ENCODE data around the gene ZC3H7B. TPM values are rescaled to one million over a fixed set of nuclear protein-coding genes. Genes with fewer than 3 reads are reported as not detected.
"Not testable (repeated sequence)": the region's sequence is repeated elsewhere in the genome, so short reads cannot be mapped to it uniquely, and the experiment has no call there.

ZC3H7B gene
- total and polyA plus RNA-seq, 2 donors from 2014 or later: 28.3 to 68.6 TPM

DNA sequence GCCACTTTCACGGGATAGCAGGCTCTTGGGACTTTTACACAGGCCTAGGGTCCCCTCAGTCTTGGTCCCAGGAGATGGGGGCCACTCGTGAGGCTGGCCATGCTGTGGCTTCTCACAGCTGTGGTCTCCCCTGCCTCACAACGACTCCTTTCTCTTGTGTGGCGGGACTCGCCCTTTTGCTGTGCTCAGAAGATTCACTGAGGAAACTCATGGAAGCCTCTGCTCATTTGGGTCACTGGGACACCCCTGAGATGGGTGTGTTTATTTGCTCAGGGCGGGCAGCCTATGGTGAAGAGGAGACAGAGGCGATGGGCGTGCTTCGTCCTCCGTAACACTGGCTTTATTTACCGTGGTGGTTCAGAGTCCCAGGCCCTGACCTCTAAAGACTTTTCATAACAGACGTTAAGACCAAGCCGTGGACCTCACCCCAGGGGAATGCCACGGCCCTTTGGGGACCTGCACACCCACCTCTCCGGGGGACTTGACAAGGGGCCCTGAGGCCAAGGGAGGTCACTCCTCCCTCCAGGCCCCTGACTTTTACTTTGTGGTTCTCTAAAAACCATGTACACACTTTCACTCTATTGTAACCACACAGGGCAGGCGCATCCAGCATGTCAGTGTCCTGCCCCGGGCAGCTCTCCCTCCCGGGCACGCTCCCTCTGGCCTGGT is 96.0 kb downstream of the ZC3H7B start:
- Histone ChIP-seq H3K4me3 (ENCODE audit: low read length in 3 of 3) (no peak overlapping the region), H3K27me3 (ENCODE audit: control insufficient read depth, insufficient read depth, low read length) (no peaks in the 10 kb centered on the region), H3K4me1 (ENCODE audit: control insufficient read depth in 2 of 3, insufficient read depth in 2 of 3, low read depth in 1 of 3, low read length in 3 of 3) (peaks cover 0 to 11% (median 7%) of the 10 kb centered on the region in 3 donors), H3K9me3 (ENCODE audit: control insufficient read depth in 2 of 3, insufficient read depth in 1 of 3, low read length in 3 of 3) (no peaks in the 10 kb centered on the region), H3K9ac (ENCODE audit: low read length in 3 of 3) (no peak overlapping the region), H3K27ac (ENCODE audit: low read depth in 2 of 2, low read length in 2 of 2) (no peak overlapping the region), H3K36me3 (ENCODE audit: control insufficient read depth in 2 of 3, insufficient read depth in 3 of 3, low read length in 3 of 3) (peaks cover 4 to 46% (median 36%) of the 10 kb centered on the region in 3 donors)
- FAIRE-seq (no peak), DNase-seq (no peak)
- TF ChIP-seq, protein P1, sequence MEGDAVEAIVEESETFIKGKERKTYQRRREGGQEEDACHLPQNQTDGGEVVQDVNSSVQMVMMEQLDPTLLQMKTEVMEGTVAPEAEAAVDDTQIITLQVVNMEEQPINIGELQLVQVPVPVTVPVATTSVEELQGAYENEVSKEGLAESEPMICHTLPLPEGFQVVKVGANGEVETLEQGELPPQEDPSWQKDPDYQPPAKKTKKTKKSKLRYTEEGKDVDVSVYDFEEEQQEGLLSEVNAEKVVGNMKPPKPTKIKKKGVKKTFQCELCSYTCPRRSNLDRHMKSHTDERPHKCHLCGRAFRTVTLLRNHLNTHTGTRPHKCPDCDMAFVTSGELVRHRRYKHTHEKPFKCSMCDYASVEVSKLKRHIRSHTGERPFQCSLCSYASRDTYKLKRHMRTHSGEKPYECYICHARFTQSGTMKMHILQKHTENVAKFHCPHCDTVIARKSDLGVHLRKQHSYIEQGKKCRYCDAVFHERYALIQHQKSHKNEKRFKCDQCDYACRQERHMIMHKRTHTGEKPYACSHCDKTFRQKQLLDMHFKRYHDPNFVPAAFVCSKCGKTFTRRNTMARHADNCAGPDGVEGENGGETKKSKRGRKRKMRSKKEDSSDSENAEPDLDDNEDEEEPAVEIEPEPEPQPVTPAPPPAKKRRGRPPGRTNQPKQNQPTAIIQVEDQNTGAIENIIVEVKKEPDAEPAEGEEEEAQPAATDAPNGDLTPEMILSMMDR (IDR thresholded peaks at IDR 0.05; ENCODE audit: borderline replicate concordance, extremely low read depth, insufficient read depth): no peak
- intact Hi-C loops (cut with DNase I): no loop called here

DNA sequence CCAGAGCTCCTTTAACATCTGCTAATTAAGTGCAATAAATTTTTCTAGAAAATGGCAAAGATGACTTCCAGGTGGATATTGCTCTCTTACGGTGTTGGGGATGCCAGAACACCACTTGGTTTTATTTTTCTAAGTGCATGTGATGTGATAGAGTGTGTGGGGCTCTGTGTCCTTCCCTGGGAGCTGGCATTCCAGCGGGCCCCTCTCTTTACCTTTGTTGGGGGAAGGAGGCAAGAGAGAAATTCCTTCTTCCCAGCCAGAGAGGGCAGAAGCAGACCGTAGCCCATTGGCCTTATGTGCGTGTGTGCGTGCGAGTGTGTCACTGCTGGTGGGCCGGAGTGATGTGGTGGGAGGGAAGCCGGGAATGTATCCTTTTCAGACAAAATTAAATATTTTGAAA is 97.6 kb downstream of the ZC3H7B start:
- no peak overlapping the region for H3K4me3 ChIP-seq (ENCODE audit: low read length in 3 of 3)
- H3K9ac ChIP-seq (ENCODE audit: low read length in 3 of 3): no peak overlapping the region
- peaks cover 0 to 14% (median 7%) of the 10 kb centered on the region in 3 donors for H3K4me1 ChIP-seq (ENCODE audit: control insufficient read depth in 2 of 3, insufficient read depth in 2 of 3, low read depth in 1 of 3, low read length in 3 of 3)
- H3K27ac ChIP-seq (ENCODE audit: low read depth in 2 of 2, low read length in 2 of 2): no peak overlapping the region
- H3K36me3 ChIP-seq (ENCODE audit: control insufficient read depth in 2 of 3, insufficient read depth in 3 of 3, low read length in 3 of 3): peaks cover 4 to 44% (median 36%) of the 10 kb centered on the region in 3 donors
- intact Hi-C loops (cut with DNase I): no loop called here
- DNase-seq: peak in 1 of 5 donors; percentile 13
- H3K9me3 ChIP-seq (ENCODE audit: control insufficient read depth in 2 of 3, insufficient read depth in 1 of 3, low read length in 3 of 3): no peaks in the 10 kb centered on the region
- FAIRE-seq: no peak
- H3K27me3 ChIP-seq (ENCODE audit: control insufficient read depth, insufficient read depth, low read length): no peaks in the 10 kb centered on the region
- TF ChIP-seq, protein P1 (IDR thresholded peaks at IDR 0.05; ENCODE audit: borderline replicate concordance, extremely low read depth, insufficient read depth): no peak

DNA sequence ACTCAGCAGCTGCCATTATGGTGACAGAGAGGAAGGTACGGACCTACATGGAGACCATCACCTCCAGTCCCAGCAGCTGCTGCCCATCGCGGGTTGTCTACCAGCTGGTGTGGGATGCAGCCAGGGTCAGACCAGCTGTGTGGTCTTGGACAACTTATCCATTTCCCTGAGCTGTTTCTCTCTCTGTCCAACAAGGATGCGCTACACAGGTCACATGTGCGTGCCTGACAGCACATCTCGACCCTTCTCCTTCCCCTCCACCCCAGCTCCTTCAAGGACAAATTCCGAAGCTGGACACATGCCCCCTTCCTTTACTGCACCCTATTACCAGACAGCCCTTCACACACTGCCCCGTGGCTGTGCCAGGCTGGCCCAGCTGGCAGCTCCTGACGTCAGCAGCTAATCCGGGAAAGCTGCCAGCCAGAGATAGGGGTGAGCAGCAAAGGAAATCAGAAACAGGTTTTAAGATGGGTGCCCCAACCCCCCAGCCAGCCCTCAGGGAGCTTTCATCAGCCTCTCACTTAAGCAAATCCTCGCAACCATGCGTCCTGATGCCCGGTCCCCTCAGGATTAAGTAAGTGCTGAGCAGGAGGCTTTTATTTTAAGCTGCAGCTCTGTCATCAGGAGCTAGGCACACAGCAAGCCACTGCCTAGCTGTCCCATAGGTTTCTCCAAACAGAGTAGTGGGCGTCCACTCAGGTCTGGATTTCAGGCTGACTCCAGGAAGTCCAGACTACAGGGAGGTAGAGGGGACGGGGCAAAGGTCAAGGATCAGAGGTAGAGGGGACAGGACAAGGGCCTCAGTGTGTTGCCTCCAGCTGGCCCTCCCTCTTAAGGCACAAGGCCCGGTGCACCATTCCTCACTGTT is 100.7 kb downstream of the ZC3H7B start:
- FAIRE-seq: no peak
- Histone ChIP-seq H3K27ac (ENCODE audit: low read depth in 2 of 2, low read length in 2 of 2) (peak overlapping the region; percentile 68 to 78), H3K9ac (ENCODE audit: low read length in 3 of 3) (peak overlapping the region in 1 of 3 donors; percentile 40), H3K36me3 (ENCODE audit: control insufficient read depth in 2 of 3, insufficient read depth in 3 of 3, low read length in 3 of 3) (peaks cover 0 to 15% (median 10%) of the 10 kb centered on the region in 3 donors), H3K4me1 (ENCODE audit: control insufficient read depth in 2 of 3, insufficient read depth in 2 of 3, low read depth in 1 of 3, low read length in 3 of 3) (peaks cover 0 to 13% (median 11%) of the 10 kb centered on the region in 3 donors), H3K4me3 (ENCODE audit: low read length in 3 of 3) (no peak overlapping the region), H3K27me3 (ENCODE audit: control insufficient read depth, insufficient read depth, low read length) (no peaks in the 10 kb centered on the region), H3K9me3 (ENCODE audit: control insufficient read depth in 2 of 3, insufficient read depth in 1 of 3, low read length in 3 of 3) (no peaks in the 10 kb centered on the region)
- peak in 2 of 5 donors; percentile 41 to 84 for DNase-seq
- intact Hi-C loops (cut with DNase I): loop anchor here (5.0 kb wide), 1 partner anchor 115 kb away; no protein-coding TSS in a partner anchor
- TF ChIP-seq, protein P1 (IDR thresholded peaks at IDR 0.05; ENCODE audit: borderline replicate concordance, extremely low read depth, insufficient read depth): no peak

DNA sequence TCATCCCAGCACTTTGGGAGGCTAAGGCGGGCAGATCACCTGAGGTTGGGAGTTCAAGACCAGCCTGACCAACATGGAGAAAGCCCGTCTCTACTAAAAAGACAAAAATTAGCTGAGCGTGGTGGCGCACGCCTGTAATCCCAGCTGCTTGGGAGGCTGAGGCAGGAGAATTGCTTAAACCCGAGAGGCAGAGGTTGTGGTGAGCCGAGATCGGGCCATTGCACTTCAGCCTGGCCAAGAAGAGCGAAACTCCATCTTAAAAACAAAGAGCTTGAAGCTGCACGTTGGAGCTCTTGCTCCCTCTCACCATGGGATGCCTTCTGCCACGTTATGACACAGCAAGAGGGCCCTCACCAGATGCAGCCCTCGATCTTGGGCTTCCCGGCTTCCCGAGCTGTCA is 101.5 kb downstream of the ZC3H7B start:
- H3K27ac ChIP-seq (ENCODE audit: low read depth in 2 of 2, low read length in 2 of 2); FAIRE-seq; H3K9ac ChIP-seq (ENCODE audit: low read length in 3 of 3); H3K9me3 ChIP-seq (ENCODE audit: control insufficient read depth in 2 of 3, insufficient read depth in 1 of 3, low read length in 3 of 3); H3K36me3 ChIP-seq (ENCODE audit: control insufficient read depth in 2 of 3, insufficient read depth in 3 of 3, low read length in 3 of 3); DNase-seq; H3K4me3 ChIP-seq (ENCODE audit: low read length in 3 of 3); H3K27me3 ChIP-seq (ENCODE audit: control insufficient read depth, insufficient read depth, low read length): not testable (repeated sequence)
- intact Hi-C loops (cut with DNase I): loop anchor here (5.0 kb wide), 1 partner anchor 114 kb away; no protein-coding TSS in a partner anchor
- H3K4me1 ChIP-seq (ENCODE audit: control insufficient read depth in 2 of 3, insufficient read depth in 2 of 3, low read depth in 1 of 3, low read length in 3 of 3): peaks cover 0 to 13% (median 11%) of the 10 kb centered on the region in 3 donors
